K562 (cell line): Measurements from ENCODE around the gene SPTBN4. TPM values are rescaled to one million over a fixed set of nuclear protein-coding genes. Genes with fewer than 3 reads are reported as not detected.

ENCODE experiments used
- BHLHE40 ChIP-seq: IDR thresholded peaks from 2 replicates; pipeline ENCODE4 v1.6.1; 2011; ENCODE audit warnings: low read length, improper control_type of control experiment
- NR2C2 ChIP-seq, 2 experiments: fragments of 200-800 bp in 1 of 2; sonication (Bioruptor generic) in 1 of 2; sonication (generic) in 1 of 2; formaldehyde crosslinking in 1 of 2; IDR thresholded peaks; 2 replicates each; pipeline versions ENCODE4 v1.6.1 to v1.8.0; 2016 to 2022; ENCODE audit warnings: mild to moderate bottlenecking in 1 of 2, missing compliant biosample characterization in 1 of 2, missing genetic modification characterization in 1 of 2, missing genetic modification reagents in 1 of 2
- POLR3A ChIP-seq: IDR thresholded peaks from 2 replicates; pipeline ENCODE4 v1.6.1; 2011; ENCODE audit warnings: borderline replicate concordance, mild to moderate bottlenecking, moderate library complexity; ENCODE audit not compliant: insufficient read length, insufficient read depth; ENCODE audit errors: extremely low read depth
- ZNF79 ChIP-seq: fragments of 250-450 bp; sonication (Bioruptor Pico); IDR thresholded peaks from 2 replicates; pipeline ENCODE4 v1.4.0; 2020; ENCODE audit warnings: low read depth, mild to moderate bottlenecking, moderate library complexity
- polyA plus RNA-seq, 8 experiments: library from polyadenylated mRNA; depleted of rRNA in 4 of 8; stranded (reverse) in 5 of 8; unstranded in 3 of 8; fragments of >200 nt; fragmentation: Nextera tagmentation in 2 of 8; fragmentation: Illumina TruSeq in 1 of 8; extraction: Ambion mirVana in 2 of 8; extraction: Trizol in 1 of 8; gene quantifications; 2 replicates each; pipeline versions ENCODE4 v1.2.1 to v1.2.3, GENCODE V29; 2011 to 2014; ENCODE audit warnings: inconsistent platforms in 1 of 8, missing spikeins in 1 of 8
- total RNA-seq, 7 experiments: library from RNA; depleted of rRNA in 6 of 7; stranded (reverse); fragments of >200 nt in 6 of 7; fragmentation: Illumina TruSeq in 2 of 7; extraction: Trizol in 2 of 7; gene quantifications; 2 replicates each; pipeline versions ENCODE4 v1.2.1 to v1.2.3, GENCODE V29; 2011 to 2021; ENCODE audit warnings: low replicate concordance in 1 of 7
- TF ChIP-seq, protein P1 (sequence below): IDR thresholded peaks from 2 replicates; pipeline ENCODE4 v1.6.1; 2011; ENCODE audit warnings: borderline replicate concordance, low read depth, mild to moderate bottlenecking, moderate library complexity, low read length; ENCODE audit not compliant: insufficient read depth, poor library complexity, severe bottlenecking
- TF ChIP-seq, protein P2 (sequence below), 2 experiments: fragments of 250-450 bp in 1 of 2; fragments of 450-650 bp in 1 of 2; sonication (Bioruptor Pico) in 1 of 2; IDR thresholded peaks; 2 replicates each; pipeline versions ENCODE4 v1.6.1 to v1.8.0; 2016 to 2021; ENCODE audit warnings: mild to moderate bottlenecking in 2 of 2, moderate library complexity in 2 of 2, missing compliant biosample characterization in 1 of 2, missing genetic modification characterization in 1 of 2
- TF ChIP-seq, protein P3 (sequence below): fragments of 200-600 bp; sonication (generic); IDR thresholded peaks from one replicate; pipeline ENCODE4 v1.6.1; 2012; ENCODE audit warnings: mild to moderate bottlenecking, low read depth, low read length, inconsistent platforms
- TF ChIP-seq, protein P4 (sequence below): IDR thresholded peaks from 3 replicates; pipeline ENCODE4 v1.6.1; 2011; ENCODE audit warnings: borderline replicate concordance, mild to moderate bottlenecking; ENCODE audit not compliant: insufficient read length, insufficient read depth

The SPTBN4 gene
- total and polyA plus RNA-seq, 9 of the 15 experiments (the other 6 are each of a cell fraction or from before 2014, with no cell fraction given), result 0.01 to 1.5 (median 0.86) TPM

DNA sequence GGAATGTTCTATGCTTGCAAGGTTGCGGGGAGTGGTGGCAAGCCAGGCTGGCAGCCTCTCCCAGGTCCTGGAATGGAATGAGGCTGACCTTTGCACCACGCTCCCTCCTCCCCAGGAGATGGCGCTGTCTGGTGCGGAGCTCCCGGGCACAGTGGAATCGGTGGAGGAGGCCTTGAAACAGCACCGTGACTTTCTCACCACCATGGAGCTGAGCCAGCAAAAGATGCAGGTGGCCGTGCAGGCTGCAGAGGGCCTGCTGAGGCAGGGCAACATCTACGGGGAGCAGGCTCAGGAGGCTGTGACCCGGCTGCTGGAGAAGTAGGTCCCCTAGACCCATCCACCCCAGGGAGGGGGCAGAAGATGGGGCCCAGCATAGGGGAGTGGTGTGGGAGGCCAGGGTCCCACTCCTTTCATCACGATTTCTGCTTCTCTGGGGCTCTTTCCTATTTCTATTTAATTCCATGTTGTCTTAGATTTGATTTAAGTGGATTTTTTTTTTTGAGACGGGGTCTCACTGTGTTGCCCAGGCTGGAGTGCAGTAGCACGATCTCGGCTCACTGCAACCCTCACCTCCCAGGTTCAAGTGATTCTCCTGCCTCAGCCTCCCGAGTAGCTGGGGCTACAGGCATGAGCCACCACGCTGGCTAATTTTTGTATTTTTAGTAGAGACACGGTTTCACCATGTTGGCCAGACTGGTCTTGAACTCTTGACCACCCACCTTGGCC is 56.7 kb downstream of the SPTBN4 start (continued):
- TF ChIP-seq, protein P1, sequence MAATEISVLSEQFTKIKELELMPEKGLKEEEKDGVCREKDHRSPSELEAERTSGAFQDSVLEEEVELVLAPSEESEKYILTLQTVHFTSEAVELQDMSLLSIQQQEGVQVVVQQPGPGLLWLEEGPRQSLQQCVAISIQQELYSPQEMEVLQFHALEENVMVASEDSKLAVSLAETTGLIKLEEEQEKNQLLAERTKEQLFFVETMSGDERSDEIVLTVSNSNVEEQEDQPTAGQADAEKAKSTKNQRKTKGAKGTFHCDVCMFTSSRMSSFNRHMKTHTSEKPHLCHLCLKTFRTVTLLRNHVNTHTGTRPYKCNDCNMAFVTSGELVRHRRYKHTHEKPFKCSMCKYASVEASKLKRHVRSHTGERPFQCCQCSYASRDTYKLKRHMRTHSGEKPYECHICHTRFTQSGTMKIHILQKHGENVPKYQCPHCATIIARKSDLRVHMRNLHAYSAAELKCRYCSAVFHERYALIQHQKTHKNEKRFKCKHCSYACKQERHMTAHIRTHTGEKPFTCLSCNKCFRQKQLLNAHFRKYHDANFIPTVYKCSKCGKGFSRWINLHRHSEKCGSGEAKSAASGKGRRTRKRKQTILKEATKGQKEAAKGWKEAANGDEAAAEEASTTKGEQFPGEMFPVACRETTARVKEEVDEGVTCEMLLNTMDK, result peak; percentile 74
- peak; percentile 84 for TF ChIP-seq NR2C2 (CRISPR knock-in tag; IDR thresholded peaks at IDR 0.05)
- peak; percentile 87 for TF ChIP-seq NR2C2 (tag; IDR thresholded peaks at IDR 0.05)
- TF ChIP-seq, protein P2, sequence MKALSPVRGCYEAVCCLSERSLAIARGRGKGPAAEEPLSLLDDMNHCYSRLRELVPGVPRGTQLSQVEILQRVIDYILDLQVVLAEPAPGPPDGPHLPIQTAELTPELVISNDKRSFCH (CRISPR knock-in tag; IDR thresholded peaks at IDR 0.05), result no peak
- TF ChIP-seq, protein P2 (tag; IDR thresholded peaks at IDR 0.05), result 0 out of 2 replicates have a peak, but pooled peaks have one; percentile 79
- TF ChIP-seq, protein P3, sequence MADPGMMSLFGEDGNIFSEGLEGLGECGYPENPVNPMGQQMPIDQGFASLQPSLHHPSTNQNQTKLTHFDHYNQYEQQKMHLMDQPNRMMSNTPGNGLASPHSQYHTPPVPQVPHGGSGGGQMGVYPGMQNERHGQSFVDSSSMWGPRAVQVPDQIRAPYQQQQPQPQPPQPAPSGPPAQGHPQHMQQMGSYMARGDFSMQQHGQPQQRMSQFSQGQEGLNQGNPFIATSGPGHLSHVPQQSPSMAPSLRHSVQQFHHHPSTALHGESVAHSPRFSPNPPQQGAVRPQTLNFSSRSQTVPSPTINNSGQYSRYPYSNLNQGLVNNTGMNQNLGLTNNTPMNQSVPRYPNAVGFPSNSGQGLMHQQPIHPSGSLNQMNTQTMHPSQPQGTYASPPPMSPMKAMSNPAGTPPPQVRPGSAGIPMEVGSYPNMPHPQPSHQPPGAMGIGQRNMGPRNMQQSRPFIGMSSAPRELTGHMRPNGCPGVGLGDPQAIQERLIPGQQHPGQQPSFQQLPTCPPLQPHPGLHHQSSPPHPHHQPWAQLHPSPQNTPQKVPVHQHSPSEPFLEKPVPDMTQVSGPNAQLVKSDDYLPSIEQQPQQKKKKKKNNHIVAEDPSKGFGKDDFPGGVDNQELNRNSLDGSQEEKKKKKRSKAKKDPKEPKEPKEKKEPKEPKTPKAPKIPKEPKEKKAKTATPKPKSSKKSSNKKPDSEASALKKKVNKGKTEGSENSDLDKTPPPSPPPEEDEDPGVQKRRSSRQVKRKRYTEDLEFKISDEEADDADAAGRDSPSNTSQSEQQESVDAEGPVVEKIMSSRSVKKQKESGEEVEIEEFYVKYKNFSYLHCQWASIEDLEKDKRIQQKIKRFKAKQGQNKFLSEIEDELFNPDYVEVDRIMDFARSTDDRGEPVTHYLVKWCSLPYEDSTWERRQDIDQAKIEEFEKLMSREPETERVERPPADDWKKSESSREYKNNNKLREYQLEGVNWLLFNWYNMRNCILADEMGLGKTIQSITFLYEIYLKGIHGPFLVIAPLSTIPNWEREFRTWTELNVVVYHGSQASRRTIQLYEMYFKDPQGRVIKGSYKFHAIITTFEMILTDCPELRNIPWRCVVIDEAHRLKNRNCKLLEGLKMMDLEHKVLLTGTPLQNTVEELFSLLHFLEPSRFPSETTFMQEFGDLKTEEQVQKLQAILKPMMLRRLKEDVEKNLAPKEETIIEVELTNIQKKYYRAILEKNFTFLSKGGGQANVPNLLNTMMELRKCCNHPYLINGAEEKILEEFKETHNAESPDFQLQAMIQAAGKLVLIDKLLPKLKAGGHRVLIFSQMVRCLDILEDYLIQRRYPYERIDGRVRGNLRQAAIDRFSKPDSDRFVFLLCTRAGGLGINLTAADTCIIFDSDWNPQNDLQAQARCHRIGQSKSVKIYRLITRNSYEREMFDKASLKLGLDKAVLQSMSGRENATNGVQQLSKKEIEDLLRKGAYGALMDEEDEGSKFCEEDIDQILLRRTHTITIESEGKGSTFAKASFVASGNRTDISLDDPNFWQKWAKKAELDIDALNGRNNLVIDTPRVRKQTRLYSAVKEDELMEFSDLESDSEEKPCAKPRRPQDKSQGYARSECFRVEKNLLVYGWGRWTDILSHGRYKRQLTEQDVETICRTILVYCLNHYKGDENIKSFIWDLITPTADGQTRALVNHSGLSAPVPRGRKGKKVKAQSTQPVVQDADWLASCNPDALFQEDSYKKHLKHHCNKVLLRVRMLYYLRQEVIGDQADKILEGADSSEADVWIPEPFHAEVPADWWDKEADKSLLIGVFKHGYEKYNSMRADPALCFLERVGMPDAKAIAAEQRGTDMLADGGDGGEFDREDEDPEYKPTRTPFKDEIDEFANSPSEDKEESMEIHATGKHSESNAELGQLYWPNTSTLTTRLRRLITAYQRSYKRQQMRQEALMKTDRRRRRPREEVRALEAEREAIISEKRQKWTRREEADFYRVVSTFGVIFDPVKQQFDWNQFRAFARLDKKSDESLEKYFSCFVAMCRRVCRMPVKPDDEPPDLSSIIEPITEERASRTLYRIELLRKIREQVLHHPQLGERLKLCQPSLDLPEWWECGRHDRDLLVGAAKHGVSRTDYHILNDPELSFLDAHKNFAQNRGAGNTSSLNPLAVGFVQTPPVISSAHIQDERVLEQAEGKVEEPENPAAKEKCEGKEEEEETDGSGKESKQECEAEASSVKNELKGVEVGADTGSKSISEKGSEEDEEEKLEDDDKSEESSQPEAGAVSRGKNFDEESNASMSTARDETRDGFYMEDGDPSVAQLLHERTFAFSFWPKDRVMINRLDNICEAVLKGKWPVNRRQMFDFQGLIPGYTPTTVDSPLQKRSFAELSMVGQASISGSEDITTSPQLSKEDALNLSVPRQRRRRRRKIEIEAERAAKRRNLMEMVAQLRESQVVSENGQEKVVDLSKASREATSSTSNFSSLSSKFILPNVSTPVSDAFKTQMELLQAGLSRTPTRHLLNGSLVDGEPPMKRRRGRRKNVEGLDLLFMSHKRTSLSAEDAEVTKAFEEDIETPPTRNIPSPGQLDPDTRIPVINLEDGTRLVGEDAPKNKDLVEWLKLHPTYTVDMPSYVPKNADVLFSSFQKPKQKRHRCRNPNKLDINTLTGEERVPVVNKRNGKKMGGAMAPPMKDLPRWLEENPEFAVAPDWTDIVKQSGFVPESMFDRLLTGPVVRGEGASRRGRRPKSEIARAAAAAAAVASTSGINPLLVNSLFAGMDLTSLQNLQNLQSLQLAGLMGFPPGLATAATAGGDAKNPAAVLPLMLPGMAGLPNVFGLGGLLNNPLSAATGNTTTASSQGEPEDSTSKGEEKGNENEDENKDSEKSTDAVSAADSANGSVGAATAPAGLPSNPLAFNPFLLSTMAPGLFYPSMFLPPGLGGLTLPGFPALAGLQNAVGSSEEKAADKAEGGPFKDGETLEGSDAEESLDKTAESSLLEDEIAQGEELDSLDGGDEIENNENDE, result no peak
- TF ChIP-seq POLR3A, result no peak
- TF ChIP-seq BHLHE40, result peak; percentile 59
- TF ChIP-seq, protein P4, sequence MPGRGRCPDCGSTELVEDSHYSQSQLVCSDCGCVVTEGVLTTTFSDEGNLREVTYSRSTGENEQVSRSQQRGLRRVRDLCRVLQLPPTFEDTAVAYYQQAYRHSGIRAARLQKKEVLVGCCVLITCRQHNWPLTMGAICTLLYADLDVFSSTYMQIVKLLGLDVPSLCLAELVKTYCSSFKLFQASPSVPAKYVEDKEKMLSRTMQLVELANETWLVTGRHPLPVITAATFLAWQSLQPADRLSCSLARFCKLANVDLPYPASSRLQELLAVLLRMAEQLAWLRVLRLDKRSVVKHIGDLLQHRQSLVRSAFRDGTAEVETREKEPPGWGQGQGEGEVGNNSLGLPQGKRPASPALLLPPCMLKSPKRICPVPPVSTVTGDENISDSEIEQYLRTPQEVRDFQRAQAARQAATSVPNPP, result no peak
- TF ChIP-seq ZNF79 (CRISPR knock-in tag), result no peak
